DOHH2 (cell line): ENCODE measurements around the gene RCAN2.

Source experiments
- EZH2phosphoT487 ChIP-seq: fragments of 200-600 bp; sonication (generic); IDR thresholded peaks from 2 replicates; pipeline ENCODE4 v1.6.1; 2017; ENCODE audit warnings: borderline replicate concordance, mild to moderate bottlenecking, antibody characterized with exemption, low read length, moderate library complexity, mixed read lengths
- TF ChIP-seq, protein P1 (sequence below): fragments of 200-600 bp; sonication (generic); IDR thresholded peaks from one replicate; pipeline ENCODE4 v1.5.1; 2014; ENCODE audit warnings: antibody characterized with exemption, mild to moderate bottlenecking, low read depth, low read length; ENCODE audit not compliant: poor library complexity, severe bottlenecking

DNA sequence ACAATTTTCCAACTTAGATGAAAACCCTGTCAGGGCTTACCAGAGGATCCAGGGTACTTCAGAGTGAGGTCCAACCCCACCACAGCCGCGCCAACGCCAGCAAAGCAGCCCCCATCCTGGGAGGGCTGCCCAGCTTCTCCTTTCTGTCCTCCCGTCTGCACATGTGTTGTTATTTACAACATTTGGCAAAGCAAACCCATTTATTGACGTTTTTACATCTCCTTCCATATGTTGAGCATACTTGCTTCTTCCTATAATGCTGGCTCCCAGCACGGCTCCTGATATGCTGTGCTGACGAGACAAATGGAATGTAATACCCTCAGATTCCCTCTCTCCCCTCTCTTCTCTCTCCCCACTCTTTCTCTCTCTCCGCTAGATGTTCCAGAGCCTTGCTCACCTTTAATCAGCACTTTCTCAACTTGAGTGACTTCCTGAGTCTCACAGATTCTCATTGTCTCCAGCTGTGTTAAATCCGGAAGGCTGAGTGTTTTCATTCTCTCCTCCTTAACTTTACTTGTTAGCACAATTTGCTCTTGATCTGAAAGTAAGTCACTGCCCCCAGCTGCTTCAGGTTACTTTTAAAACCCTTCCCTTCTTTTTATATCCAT lies 22.7 kb downstream of the RCAN2 start:
- no peak for TF ChIP-seq EZH2phosphoT487
- TF ChIP-seq, protein P1, sequence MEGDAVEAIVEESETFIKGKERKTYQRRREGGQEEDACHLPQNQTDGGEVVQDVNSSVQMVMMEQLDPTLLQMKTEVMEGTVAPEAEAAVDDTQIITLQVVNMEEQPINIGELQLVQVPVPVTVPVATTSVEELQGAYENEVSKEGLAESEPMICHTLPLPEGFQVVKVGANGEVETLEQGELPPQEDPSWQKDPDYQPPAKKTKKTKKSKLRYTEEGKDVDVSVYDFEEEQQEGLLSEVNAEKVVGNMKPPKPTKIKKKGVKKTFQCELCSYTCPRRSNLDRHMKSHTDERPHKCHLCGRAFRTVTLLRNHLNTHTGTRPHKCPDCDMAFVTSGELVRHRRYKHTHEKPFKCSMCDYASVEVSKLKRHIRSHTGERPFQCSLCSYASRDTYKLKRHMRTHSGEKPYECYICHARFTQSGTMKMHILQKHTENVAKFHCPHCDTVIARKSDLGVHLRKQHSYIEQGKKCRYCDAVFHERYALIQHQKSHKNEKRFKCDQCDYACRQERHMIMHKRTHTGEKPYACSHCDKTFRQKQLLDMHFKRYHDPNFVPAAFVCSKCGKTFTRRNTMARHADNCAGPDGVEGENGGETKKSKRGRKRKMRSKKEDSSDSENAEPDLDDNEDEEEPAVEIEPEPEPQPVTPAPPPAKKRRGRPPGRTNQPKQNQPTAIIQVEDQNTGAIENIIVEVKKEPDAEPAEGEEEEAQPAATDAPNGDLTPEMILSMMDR: no peak
